ENCODE measurements around the gene CASP10.
A peak's percentile ranks its signal among the peaks of the same experiment; 100 is the strongest.

DNA sequence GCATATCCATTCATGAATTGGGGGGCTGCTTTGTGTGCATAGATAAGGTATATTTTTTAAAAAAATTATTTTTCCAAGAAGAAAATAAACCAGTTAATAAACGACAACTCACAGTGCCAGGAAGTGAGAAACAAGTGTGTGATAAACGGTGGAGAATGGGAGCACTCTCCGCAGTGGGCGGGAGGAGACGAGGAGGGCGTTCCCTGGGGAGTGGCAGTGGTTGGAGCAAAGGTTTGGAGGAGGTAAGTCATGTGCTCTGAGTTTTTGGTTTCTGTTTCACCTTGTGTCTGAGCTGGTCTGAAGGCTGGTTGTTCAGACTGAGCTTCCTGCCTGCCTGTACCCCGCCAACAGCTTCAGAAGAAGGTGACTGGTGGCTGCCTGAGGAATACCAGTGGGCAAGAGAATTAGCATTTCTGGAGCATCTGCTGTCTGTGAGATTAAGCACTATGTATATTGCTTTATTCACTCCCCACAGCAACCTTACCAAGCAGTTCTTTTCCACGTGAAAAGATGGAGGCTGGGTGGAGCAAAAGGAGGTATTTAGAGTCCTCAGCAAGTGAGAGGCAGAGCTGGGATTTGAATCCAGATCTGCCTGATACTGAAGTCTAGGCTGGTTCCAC is 50.4 kb downstream of the CASP10 start:
- TF ChIP-seq JUN (CRISPR knock-in tag; IDR thresholded peaks at IDR 0.05) (no peak), RFX5 (IDR thresholded peaks at IDR 0.05; ENCODE audit: low read depth, low read length) (no peak), POLR2A (IDR thresholded peaks at IDR 0.05; ENCODE audit: insufficient read depth in 1 of 2, low read depth in 2 of 2, low read length in 2 of 2) (peak; percentile 93), SNAI1 (CRISPR knock-in tag; IDR thresholded peaks at IDR 0.05; ENCODE audit: borderline replicate concordance) (no peak), NFE2 (CRISPR knock-in tag; IDR thresholded peaks at IDR 0.05) (no peak), ZNF264 (CRISPR knock-in tag; IDR thresholded peaks at IDR 0.05) (0 out of 2 replicates have a peak, but pooled peaks have one; percentile 20)
- TF ChIP-seq, protein P1, sequence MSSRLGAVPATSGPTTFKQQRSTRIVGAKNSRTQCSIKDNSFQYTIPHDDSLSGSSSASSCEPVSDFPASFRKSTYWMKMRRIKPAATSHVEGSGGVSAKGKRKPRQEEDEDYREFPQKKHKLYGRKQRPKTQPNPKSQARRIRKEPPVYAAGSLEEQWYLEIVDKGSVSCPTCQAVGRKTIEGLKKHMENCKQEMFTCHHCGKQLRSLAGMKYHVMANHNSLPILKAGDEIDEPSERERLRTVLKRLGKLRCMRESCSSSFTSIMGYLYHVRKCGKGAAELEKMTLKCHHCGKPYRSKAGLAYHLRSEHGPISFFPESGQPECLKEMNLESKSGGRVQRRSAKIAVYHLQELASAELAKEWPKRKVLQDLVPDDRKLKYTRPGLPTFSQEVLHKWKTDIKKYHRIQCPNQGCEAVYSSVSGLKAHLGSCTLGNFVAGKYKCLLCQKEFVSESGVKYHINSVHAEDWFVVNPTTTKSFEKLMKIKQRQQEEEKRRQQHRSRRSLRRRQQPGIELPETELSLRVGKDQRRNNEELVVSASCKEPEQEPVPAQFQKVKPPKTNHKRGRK (CRISPR knock-in tag; IDR thresholded peaks at IDR 0.05), result no peak
- TF ChIP-seq, protein P2, sequence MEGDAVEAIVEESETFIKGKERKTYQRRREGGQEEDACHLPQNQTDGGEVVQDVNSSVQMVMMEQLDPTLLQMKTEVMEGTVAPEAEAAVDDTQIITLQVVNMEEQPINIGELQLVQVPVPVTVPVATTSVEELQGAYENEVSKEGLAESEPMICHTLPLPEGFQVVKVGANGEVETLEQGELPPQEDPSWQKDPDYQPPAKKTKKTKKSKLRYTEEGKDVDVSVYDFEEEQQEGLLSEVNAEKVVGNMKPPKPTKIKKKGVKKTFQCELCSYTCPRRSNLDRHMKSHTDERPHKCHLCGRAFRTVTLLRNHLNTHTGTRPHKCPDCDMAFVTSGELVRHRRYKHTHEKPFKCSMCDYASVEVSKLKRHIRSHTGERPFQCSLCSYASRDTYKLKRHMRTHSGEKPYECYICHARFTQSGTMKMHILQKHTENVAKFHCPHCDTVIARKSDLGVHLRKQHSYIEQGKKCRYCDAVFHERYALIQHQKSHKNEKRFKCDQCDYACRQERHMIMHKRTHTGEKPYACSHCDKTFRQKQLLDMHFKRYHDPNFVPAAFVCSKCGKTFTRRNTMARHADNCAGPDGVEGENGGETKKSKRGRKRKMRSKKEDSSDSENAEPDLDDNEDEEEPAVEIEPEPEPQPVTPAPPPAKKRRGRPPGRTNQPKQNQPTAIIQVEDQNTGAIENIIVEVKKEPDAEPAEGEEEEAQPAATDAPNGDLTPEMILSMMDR (CRISPR knock-in tag; IDR thresholded peaks at IDR 0.05), result no peak; the same call in 1 of the 2 replicates

Measured in HepG2 (cell line).